IPS-11a (cell line): ENCODE measurements around the gene QKI.
"Not testable (repeated sequence)": the region's sequence is repeated elsewhere in the genome, so short reads cannot be mapped to it uniquely, and the experiment has no call there.

ENCODE experiments used
- H3K4me3 ChIP-seq: one replicate; pipeline ENCODE4 v1.5.1; 2013; ENCODE audit warnings: low read depth, low read length, control low read depth

Gene QKI

DNA sequence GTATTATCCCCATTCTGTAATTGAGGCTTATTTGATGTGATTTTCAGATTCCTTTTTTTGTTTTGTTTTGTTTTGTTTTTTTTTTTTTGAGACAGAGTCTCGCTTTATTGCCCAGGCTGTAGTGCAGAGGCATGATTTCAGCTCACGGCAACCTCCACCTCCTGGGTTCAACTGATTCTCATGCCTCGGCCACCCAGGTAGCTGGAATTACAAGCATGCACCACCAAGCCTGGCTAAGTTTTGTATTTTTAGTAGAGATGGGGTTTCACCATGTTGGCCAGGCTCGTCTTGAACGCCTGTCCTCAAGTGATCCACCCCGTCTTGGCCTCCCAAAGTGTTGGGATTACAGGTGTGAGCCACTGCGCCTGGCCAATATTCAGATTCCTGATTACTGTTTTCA is 62.4 kb downstream of the QKI start:
- H3K4me3 ChIP-seq, result not testable (repeated sequence)

DNA sequence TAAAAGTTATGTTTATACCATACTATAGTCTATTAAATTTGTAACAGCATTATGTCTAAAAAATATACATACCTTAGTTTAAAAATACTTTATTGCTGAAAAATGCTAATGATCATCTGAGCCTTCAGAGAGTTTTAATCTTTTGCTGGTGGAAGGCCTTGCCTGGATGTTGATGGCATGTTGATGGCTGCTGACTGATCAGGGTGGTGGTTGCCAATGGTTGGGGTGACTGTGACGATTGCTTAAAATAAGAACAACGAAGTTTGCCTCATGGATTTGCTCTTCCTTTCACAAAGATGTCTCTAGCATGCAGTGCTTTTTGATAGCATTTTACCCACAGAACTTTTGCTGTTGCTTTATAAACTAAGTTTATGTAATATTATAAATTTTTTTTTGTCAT is 68.6 kb downstream of the QKI start:
- no peak overlapping the region for H3K4me3 ChIP-seq

DNA sequence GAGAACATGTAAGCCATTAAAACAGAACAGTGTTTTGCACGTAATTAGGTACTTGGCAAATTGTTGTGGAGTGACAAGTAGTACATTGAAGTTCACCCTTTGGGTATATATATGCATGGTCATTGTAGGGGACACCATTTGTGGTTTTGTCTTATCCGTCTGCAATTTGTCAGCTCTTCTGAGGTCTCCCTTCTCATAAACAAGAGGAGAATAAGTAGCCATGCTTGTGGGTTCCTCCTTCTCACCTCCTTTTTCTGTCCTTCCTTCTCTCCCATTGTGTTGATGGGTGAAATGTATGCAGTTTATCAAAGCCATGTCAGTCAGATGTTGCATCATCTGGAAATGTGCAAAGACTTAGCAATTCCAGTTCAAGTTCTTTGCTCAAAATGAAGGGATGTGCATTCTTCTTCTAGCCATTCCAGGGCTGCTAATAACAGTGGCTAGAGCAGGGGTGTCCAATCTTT is 70.9 kb downstream of the QKI start:
- H3K4me3 ChIP-seq, result no peak overlapping the region

DNA sequence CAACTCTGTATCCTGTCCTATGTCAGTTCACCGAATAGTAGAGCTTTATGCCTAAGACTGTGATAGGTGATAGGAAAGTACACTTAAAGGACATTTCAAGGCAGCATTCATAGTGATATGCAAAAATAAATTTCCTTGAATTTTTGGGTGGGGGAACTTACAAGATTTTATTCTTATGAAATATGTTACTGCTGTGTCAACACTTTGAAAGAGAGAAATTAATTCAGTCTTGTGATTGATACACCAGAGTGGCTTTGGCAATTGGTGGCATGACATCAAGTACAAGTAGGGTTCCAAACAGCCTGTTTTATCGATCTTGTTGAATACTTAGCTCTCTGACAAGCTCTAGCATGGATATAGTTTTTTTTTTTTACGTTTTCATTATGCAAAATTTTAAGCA is 72.3 kb downstream of the QKI start:
- H3K4me3 ChIP-seq, result no peak overlapping the region

DNA sequence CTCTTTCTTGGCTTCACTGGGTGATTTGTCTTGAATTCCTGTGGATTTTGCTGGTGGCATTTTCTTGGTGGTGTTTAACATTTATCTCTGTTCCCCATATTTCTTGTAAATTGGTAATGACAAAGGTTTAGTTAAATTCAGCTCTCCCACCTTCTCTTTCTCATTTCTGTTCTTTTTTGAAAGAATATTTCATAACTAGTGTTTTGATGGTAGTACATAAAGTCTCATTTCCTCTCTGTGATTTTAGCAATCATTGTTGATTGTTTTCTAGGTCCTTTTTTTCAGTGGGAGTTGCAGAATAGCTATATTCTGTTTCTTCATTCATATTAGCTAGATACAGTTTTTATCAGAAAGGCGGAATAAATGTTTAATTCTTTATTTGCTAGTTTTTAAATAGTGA is 73.1 kb downstream of the QKI start:
- H3K4me3 ChIP-seq, result no peak overlapping the region

DNA sequence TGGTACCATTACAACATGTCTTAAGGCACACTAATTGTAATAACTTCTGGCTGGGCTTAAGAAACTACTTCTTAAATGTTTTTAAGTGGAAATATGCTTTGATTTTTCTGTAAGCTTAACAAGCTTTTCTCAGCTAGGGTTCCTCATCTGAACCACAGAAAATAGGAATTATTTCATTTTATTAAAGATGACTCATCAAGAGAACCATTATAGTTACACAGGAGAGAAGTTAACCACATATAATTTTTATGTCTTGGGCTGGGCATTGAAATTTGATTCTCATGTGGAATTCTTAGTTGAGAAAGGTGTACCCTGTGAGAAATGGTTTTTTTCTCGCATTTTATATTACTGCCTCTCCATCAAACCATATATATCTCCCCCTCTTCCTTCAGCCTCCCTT is 75.1 kb downstream of the QKI start:
- no peak overlapping the region for H3K4me3 ChIP-seq

DNA sequence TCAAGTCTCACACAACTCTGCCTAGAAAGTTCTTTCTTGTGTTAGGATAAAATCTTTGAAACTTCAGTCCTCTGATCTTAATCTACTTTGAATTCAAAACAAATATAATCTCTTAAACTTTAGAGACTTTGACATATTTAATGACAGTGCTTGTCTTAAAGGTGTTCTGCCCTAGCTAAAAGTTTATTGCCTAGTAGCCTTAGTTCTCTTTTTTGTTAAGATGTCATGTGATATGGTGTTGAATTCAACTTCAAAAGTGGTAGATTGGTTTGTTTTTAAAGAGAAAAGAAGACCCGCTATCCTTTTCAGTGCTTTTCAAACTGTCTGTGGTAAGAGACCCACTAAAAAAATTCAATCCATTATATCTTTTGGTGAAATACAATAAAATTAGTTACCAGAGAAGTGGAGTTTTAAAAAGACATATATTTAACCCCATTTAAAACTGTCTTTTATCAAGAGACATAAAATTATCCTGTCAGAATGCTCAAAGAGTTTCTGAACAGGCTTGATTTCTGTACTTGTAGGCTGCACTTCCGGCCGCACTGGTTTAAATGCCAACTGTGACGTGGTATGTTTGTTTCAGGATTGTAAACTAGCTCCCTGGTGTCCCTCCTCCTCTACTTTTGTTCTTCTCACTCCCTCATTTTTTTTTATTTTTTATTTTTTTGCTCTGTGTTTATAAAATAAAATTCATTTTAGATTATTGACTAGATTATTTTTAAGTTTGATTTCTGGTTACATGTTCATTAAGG is 76.5 kb downstream of the QKI start:
- H3K4me3 ChIP-seq, result no peak overlapping the region

DNA sequence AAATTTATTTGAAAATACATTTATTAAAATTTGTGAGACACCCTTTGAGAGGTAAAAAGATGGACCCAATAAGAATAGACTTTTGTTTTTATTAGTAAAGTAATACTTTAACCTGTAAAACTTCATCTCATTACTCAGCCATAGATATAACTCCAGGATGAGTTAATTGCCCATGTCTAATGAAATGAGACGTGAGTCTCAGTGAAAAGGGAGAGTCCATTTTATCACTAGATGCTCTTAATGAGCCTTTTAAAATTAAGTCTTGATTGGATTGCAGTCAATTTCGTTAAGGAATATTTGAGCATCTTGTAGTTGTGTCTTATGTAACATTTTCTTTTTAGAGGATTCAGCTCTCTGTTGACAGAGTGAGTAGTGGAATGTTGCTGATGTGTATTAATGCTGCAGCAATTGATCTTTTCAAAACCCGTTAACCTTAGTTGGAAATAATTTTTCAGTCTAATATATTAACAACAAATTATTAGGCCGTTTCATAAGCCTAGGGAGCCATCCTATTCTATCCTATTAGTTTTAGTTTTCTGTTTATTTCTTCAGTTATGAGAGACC is 77.3 kb downstream of the QKI start:
- no peak overlapping the region for H3K4me3 ChIP-seq

DNA sequence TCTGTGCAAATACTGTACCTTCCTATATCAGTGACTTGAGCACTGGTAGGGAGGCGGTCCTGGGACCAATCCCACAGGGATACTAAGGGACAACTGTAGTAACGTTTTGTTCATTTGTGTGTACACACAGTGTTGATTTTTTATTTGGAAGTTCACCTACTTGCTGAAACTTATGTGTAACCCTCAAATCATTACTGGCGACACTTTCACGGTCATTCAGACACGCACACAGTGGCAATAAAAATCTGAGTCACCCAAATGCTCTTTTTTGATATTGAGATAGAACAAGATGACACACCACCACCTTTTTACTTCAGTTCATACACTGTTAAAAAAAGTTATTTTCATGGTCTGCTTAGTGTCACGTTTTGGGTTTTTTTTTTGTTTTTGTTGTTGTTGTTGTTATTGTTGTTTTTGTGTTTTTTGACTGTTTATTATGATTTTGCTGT is 79.8 kb downstream of the QKI start:
- H3K4me3 ChIP-seq, result no peak overlapping the region

DNA sequence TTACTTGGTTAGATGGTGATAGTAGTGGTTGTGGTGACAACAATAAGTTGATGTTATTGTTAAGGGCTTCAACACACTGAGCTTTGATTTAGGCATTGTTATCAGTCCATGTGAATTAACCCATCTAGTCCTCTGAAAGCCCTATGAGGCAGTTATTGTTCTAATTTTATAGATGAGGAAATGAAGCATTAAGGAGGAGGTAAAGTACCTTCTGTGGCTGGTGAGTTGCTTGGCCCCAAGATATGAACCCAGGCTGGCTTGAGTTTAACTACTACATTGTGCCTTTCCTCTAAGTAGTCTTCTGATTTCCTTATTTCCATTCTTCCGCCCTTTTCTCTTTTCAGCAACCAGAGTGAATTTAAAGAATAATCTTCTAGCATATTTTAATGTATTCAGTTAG is 81.7 kb downstream of the QKI start:
- no peak overlapping the region for H3K4me3 ChIP-seq

DNA sequence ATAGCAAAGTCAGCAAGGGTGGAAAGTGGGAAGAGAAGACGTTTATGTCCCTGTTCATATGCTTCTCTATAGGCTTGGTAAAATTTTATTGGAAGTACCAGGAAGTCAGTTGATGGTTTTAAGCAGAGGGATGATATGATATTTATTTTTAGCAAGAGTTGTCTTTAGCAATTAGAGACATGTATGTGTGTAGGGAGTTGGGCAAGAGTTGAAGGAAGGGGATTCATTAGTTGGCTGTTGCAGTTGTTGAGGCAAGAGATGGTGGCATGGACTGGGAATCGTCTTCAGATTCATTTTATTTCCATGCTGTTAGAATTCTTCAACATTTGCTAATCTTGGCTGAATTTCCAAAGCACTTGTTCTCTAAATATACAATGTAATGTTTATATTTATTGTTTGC is 85.6 kb downstream of the QKI start:
- no peak overlapping the region for H3K4me3 ChIP-seq

DNA sequence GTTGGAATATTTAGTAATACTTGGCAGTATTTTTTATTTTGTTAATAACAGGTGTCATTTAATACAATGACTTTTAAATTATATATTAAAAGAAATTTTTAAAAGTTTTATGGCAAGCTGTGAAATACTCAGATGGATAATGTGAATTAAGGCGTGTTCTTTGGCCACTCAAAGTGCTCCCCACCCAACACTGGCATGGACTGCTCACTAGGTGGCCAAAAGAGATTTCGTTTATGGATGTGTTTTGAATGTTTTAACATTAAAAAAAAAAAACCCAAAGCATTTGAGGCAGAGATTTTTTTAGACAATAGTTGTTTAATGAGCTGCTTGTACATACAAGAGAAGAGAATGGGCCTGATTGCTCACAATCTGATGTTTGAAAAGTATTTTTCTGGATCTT is 86.5 kb downstream of the QKI start:
- no peak overlapping the region for H3K4me3 ChIP-seq

DNA sequence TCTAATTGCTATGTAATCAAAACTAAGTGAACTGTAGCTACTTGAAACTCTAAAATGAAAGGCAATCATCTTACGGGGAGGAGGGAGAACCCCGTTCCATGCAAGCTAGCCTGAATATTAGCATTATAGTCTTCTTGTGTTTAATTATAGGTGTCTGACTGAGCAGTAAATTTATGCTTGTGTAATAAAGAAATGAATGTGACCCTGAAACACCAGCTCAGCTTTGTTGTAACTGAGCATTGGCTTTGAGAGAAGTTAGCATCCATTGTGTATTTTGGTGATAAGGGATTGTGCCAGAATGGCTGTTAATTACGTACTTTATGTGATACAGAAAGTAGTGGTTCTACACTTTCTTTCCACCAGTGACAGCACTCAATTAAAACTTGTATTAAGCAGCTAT is 86.9 kb downstream of the QKI start:
- H3K4me3 ChIP-seq, result no peak overlapping the region

DNA sequence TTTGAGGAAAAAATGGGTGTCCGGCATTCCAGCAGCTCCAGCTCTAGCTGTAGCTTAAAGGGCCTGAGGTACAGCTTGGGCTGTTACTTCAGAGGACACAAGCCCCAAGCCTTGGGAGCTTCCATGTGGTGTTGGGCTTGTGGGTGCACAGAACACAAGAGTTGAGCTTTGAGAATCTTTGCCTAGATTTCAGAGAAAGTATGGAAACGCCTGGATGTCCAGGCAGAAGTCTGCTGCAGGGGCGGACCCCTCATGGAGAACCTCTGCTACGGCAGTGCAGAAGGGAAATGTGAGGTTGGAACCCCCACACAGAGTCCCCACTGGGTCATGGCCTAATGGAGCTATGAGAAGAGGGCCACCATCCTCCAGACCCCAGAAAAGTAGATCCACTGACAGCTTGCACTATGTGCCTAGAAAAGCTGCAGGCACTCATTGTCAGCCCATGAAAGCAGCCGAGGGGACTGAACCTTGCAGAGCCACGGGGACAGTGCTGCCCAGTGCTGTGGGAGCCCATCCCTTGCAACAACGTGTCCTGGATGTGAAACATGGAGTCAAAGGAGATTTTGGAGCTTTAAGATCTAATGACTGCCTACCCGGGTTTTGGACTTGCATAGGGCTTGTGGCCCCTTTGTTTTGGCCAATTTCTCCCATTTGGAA is 90.6 kb downstream of the QKI start:
- H3K4me3 ChIP-seq, result no peak overlapping the region

DNA sequence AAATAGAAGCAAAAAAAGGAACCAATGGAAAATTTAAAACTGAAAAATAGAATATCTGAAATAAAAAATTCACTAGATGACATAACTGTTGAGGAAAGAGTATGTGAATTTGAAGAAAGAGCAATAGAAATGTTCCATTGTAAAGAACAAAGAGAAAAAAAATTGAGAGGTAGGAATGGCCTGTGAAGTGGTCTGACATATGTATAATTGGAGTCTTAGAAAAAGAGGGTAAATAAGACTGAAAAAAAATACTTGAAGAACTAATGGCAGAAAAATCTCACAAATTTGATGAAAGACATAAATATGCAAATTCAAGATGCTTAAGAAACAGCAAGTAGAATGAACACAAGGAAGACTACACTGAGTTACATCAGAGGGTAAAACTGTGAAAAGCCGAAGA is 93.4 kb downstream of the QKI start:
- no peak overlapping the region for H3K4me3 ChIP-seq

DNA sequence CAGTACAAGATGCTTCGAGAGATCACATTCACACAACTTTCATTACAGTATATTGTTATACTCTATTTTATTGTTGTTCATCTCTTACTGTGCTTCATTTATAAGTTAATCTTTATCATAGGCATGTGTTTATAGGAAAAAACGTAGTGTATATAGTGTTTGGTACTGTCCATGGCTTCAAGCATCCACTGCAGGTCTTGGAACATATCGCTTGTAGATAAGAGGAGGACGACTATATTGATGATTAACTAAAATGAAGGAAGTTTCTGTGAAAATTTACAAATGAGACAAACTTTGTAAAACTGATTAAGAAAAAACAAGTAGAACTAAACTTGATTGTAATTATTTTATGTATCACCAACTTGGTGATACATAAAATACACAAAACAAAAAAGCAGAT is 98.5 kb downstream of the QKI start:
- no peak overlapping the region for H3K4me3 ChIP-seq

DNA sequence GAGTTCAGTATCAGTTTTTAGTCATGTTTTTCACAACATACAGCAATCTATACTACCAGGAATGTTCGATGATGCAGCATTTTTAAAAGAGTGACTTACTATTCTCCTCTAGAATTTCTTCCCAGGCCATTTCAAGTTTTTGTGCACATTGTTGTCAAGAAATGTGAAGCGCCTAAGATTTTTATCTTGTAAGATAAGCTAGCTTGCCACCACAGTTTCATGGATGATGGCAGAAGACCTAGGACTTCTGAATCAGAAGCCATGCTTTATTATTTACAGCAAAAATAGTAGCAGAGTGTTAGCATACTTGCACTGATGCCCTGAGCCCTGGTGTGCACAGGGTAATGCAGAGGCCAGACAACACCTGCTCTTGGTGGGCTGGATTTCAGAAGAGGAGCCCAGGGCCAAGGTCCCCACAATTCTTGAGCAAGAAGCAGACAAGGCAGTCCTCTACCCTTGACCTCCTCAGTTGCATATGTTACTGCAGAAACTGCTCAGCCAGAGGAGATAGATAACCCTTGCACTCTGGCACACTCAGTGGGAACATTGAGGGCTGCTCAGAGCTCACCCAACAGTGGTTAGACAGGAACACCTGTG is 99.2 kb downstream of the QKI start:
- H3K4me3 ChIP-seq, result no peak overlapping the region

DNA sequence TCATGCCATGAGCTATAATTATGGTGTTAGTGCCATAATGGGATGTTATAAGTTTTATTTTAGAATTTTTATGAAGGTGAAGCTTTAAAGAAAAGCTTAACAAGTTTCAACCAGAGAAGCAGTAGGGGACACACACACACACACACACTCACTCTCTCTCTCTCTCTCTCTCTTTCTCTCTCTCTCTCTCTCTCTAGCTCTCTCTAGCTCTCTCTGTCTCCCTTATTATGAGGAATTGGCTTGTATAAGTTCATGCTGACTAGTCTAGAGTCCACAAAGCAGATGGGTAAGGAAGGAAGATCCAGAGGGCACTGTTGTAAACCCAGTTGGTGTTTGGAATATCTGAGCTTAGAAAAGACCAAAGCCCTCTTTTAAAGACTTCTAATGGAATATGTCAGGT is 102.4 kb downstream of the QKI start:
- H3K4me3 ChIP-seq, result no peak overlapping the region

DNA sequence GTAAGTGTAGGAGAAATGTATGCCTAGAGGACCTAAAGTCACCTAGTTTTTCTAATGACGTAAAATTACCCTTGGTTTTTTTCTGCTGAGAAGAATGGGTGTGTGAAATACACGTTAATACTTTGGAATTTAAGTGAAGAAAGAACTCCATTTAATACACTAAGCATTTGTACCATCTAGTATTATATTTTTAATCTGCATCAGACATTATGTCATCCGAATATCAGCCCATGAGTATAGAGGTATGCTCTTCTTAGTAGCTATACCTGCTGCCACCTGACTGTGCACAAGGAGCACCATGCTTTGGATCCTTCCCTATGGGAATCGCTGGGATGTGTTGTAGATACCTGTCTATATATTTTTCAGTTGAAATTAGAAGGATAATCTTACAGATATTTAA is 106.4 kb downstream of the QKI start:
- no peak overlapping the region for H3K4me3 ChIP-seq

DNA sequence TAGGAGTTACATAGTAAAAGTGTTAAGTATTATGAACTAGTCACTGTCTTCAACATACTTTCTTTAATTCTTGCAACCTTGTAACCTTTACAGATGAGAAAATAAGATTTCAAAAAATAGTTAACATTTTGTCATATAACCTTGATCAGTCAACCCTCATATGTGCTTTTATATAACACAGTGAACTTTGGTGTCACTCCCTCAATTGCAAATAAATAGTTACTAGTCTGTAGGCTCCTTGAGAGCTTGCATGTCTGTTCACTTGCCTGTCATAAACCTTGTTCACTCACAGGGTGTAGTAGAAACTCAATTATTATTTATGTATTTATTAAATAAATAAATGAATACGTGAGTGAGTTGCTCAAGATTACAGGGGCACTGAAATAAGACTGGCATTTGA is 107.5 kb downstream of the QKI start:
- H3K4me3 ChIP-seq, result no peak overlapping the region

DNA sequence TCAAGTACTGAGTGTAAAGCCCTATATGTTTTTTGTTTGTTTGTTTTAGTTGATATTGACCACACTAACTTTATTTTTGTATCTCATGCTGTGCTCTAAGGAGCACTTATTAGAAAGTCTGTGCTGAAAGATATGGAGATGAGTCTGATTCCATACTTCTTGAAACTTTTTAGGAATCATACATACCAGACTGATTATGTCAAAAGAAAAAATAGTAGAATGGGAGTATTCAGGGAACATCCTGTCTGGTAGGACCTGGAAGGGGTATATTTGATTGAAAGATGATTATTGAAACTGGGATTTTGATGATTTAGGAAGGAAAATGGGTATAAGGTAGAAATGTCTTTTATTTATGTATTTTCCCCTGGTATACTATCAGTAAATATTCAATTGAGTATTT is 111.4 kb downstream of the QKI start:
- H3K4me3 ChIP-seq, result no peak overlapping the region

DNA sequence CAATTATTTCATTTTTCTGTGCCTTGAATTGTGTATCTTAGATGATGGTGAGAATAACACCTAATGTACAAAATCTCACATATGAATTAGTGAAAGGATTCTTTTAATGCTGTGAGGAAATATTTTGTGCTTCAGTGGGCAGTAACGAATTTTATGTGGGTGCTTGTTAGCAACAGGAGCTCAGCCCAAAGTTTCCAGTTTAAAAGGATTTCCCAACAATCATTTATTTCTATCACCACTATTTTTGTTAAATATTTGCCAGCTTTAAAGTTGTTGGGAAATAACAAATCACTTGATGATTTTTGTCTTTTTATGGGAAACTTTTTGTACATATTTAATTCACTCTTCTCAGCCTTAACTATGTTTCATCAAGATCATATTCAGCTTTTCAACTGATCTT is 111.8 kb downstream of the QKI start:
- H3K4me3 ChIP-seq, result no peak overlapping the region
